IPS-18c (cell line): ENCODE data around the gene NFAM1.

Experiments used
- H3K4me3 ChIP-seq: 2 replicates; pipeline ENCODE4 v1.7.0; 2013; ENCODE audit warnings: low read depth, mild to moderate bottlenecking, low read length, moderate library complexity; ENCODE audit not compliant: insufficient read depth
- H3K9me3 ChIP-seq: one replicate; pipeline ENCODE4 v1.6.1; 2013; ENCODE audit warnings: mild to moderate bottlenecking, low read length, moderate library complexity; ENCODE audit not compliant: control insufficient read depth, insufficient read depth

NFAM1 gene

GRCh38 chr22:42400811-42401534 lies 31.2 kb downstream of the NFAM1 start:
- no peaks in the 10 kb centered on the region for H3K9me3 ChIP-seq
- no peak overlapping the region for H3K4me3 ChIP-seq

DNA sequence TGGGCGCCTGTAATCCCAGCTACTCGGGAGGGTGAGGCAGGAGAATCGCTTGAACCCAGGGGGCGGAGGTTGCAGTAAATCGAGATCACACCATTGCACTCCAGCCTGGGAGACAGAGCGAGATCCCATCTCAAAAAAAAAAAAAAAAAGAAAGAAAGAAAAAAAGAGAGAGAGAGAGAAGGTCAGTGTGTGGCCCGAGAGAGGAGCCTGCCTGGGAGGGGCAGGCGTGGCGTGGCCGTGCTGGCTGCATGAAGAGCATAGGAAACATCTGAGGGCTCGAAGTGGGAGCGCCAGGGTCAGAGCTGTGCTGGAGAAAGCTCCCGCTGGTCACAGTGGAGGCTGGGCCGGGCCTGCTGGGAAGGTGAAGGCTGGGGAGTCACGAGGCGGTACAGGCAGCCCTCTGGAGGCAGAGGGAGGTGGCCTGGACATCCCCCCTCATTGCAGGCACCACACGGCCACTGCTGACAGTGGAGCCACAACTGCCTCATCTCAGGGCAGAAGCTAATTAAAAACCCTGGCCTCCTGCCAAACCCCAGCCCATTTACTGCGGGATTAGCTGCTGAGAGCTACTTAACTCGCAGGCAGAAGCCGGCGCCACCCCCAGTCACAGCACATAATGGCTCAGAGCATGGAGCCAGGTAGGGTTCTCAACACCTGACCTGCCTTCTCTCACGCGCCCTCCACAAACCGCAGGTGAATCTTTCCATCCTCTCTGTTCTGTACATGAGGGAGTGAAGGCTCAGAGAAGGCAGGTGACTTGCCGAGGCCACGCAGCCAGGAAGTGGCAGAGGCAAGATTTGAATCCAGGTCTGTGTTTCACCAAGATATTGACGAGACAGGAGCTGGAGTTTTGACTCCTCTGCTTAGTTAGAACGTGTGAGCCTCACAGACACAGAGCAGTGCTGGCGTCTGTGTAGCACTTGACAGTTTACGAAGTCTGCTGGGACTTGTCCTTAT lies 32.6 kb downstream of the NFAM1 start:
- no peaks in the 10 kb centered on the region for H3K9me3 ChIP-seq
- no peak overlapping the region for H3K4me3 ChIP-seq

DNA sequence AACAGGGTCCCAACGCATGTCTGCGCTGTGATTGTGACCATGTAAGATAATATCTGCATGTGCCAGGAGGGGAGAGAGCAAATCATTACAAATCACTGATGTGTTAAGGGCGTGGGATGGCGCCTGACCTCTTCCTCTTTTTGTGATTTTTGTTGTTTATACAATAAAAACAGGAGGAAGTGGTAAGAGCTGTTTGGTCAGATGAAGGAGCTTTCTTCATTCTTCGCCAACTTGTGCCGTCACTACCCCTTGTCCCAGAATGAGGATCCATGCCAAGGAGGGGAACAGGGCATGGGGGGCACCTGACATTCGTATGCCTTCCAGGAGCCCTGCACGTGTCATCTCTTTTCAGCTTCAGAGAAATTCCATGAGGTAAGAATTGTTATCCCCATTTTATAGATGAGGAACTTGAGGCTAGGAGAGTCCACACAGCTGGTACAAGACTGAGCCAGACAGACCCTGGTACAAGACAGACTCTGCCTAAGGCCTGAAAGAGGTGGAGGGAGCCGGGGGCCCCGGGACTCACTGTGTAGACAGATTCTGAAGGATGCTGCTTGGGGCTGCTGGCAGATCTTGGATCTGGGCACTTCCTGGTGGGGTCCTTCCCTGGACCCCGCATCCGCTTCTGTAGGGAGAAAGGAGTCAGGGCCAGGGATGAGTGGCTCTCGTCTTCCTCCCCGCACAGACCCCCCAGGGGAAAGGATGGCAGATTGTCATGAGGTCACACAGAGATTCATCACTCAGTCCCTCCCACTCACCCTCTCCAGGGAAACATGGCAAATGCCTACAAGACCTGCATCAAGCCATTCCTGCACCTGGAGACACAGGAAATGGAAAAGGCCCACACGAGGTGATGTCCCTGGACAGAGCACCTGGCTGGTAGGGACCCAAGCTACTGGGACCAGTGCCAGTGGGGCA lies 34.6 kb downstream of the NFAM1 start:
- Histone ChIP-seq H3K9me3 (no peaks in the 10 kb centered on the region), H3K4me3 (no peak overlapping the region)

DNA sequence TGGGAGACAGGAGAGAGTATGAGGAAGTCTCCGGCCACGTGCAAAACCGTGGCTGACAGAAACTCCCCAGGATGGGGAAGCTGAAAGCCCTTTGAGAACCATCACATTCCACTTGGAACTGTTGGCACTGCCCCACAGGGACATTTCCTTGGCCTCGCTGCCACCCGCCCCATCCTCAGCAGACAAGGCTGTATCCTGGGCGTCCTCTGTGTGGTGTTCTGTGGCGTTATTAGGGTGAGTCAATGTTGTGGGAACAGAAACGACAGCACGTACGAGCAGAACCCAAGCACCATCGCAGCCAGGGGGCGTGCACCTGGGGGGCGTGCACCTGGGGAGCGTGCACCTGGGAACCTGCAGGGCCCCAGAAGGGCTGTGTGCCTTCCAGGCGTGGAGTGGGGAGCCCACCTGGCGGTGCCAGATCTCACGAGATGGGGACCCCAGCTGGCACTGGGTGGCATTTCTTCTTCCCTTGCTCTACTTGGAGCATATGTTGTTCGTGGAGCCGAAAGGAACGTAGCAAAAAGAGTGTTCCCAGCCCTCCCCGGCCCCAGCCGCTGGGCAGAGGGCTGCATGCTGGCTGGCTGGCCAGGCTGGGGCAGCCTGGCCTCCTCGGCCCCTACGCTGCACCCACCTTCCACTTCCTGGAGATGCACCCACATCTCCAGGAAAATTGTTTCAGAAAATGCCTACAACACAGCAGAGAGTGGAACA lies 35.4 kb downstream of the NFAM1 start:
- H3K4me3 ChIP-seq, result no peak overlapping the region
- H3K9me3 ChIP-seq, result no peaks in the 10 kb centered on the region

- H3K9me3 ChIP-seq, result no peaks in the 10 kb centered on the region
These were observed 43.1 kb downstream of the NFAM1 start for GRCh38 chr22:42389143-42389542.

DNA sequence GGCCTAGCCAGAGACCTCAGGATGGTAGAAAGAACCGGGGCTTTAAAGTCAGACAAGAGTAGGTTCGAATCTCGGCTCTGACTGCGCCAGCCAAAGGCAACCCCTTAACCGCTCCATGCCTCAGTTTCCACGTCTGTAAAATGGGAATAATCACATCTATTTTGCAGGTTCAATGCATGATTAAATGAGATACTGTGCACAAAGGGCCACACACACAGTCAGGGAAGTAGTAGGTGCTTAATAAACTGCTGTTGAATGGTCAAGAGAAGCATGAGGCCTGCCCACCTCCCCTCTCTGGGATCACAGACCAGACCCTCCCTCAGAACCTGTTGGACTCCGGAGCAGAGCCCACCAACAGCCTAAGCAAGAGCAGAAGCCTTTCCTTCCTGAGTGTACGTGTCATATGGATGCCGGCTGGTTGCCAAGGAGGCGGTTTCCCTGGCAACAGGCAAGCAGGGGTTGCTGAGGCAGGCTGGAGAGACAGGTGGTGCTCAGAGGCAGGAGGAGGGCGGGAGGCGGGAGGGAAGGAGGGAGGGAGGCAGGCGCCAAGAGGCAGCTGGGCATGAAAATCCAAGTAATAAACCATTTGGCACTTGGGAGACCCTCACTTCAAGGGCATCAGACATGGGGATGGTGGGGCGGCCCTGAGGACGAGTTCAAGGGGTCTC lies 43.9 kb downstream of the NFAM1 start:
- H3K4me3 ChIP-seq, result no peak overlapping the region
- no peaks in the 10 kb centered on the region for H3K9me3 ChIP-seq

More at GRCh38 chr22:42389143-42389542, 43.1 kb downstream of the NFAM1 start:
- H3K4me3 ChIP-seq, result no peak overlapping the region

DNA sequence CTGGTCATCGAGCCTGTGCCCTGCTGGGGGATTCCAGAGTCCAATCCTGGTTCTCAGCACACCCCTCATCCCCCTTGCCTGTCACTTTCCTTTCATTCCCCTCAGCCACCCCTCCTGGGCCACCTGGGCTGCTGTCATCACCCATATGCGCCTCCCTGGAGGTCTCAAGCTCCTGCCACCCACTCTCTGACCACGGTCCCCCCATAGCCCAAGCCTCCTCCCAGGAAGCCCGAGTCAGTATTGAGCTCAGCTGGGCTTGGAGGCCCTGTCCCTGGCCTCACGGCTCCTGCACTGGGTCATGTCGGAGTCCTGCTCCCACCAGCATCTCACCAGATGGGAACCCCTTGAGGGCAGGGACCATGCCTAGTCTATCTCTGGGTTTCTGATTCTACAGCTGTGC lies 44.6 kb downstream of the NFAM1 start:
- Histone ChIP-seq H3K4me3 (no peak overlapping the region), H3K9me3 (no peaks in the 10 kb centered on the region)

DNA sequence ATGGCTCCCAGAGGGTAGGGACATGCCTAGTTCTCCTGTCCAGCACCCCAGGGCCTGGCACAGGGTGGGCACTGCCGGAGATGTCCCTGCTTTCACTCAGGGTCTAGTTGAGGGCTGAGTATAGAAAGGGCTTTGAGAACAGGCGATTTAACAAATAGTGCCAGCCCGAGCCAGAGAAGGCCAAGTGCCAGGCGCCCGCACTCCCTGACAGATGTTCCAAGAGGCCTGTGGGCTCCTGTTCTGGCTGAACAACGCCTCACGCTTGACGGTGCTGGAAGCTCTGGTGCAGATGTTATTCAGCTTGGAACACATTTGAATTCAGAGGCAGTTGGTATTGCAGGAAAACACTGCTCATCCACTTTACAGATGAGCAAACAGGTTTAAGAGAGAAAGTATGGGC lies 46.5 kb downstream of the NFAM1 start:
- no peaks in the 10 kb centered on the region for H3K9me3 ChIP-seq
- no peak overlapping the region for H3K4me3 ChIP-seq

DNA sequence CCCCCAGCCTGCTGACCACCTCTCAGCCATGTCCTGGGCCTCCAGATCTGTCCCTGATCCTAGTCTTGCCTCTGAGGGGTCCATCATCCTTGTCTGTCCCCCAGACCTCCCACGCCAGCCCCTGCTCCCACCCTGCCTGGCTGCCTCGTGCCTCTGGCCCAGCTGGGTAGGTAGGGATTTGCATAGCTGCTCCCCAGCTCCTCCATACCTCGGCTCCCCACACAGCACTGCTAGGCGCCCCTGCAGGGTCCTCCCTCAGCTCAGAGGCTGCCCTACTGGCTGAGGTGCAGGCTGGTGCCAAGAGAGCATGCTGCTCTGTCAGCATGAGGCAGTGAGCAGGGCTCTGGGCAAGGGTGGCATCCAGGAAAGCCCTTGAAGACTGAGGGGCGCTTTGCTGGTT lies 47.7 kb downstream of the NFAM1 start:
- Histone ChIP-seq H3K9me3 (no peaks in the 10 kb centered on the region), H3K4me3 (no peak overlapping the region)

GRCh38 chr22:42383851-42384417 lies 48.3 kb downstream of the NFAM1 start:
- no peak overlapping the region for H3K4me3 ChIP-seq
- no peaks in the 10 kb centered on the region for H3K9me3 ChIP-seq

DNA sequence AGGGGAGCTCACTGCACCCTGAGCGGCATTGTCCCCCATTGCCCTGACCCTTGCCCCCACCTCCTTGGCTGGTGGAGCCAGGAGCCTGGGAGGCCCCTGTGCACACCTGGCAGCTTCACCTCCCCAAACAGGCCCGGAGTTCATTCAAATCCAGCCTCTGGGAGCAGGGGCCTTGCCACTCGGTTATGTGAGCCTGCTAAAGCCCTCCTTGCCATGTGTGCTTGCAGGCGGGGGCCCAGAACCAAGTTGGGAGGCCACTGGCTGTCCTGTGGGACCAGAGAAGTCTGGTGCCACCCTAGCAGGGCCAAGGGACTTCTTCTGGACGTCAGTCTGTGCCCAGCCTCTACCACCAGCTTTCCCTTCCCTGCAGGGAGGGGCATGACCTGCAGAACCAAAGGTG lies 48.9 kb downstream of the NFAM1 start:
- Histone ChIP-seq H3K4me3 (no peak overlapping the region), H3K9me3 (peaks cover 2% of the 10 kb centered on the region)

DNA sequence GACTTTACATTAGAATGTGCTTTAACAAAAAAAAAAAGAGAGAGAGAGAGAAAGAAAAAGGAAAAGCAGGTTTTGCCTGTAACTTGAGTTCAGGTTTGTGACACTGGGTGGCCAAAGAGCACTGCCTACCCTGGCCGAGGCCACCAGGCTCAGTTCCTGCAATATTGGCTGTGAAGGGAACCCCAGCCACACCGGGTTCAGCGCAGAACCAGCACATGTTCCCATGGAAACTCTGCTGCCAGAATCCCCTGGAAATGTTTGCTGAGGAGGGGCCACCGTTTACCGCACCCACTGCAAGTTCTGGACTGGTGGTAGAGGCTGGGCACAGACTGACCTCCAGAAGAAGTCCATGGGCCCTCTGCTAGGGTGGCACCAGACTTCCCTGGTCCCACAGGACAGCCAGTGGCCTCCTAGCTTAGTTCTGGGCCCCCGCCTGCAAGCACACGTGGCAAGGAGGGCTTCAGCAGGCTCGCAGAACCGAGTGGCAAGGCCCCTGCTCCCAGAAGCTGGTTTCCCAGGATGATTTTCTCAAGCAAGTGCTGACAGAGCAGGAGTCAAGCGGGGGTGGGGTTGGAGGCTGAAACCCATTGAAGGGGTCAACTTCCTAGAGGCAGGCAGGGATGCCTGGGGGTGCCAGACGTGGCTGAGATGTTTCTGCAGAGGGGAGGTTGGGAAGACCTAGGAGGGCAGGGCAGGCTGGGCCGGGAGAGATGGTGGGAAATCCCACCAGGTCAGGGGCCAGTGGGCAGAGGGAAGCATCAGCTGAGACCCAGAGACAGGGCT lies 51.2 kb downstream of the NFAM1 start:
- Histone ChIP-seq H3K4me3 (no peak overlapping the region), H3K9me3 (peaks cover 2% of the 10 kb centered on the region)

GRCh38 chr22:42379966-42380537 lies 52.2 kb downstream of the NFAM1 start:
- H3K9me3 ChIP-seq, result peaks cover 2% of the 10 kb centered on the region
- no peak overlapping the region for H3K4me3 ChIP-seq

DNA sequence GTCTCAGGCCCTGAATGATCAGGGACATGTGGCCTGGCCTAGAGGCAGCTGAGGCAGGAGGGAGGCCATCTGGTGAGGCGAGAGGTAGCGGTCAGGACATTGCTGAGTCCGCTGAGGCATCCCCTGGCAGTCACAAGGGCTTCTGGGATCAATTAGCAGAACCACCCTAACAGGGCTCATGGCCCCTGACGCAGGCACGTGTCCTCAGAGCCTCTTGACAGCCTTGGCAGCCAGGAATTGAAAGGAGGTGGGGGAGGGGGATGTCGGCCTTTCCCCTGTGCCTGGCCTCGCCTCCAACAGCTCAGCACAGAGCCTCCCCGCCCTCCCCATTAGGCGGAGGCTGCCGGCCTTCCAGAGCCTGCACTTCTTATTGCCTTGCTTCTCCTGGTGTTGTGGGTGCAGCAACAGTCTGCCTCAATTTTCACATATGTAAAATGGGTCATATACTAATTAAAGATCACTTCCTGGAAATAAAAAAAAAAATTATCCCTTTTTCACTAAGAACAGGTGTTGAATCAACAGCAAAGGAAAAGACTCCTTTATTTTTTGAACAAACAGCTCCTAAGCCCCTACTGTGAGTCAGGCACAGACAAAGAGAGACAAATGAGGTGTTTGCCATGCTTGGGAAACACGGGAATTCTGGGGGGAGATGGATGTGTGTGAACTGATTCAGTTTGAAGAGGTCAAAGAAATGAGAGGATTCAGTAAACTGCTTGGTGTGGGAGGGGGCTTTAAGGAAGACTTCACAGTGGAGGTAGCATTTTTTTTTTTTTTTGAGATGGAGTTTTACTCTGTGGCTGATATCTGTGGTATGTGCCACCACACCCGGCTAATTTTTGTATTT lies 55.3 kb downstream of the NFAM1 start:
- Histone ChIP-seq H3K4me3 (no peak overlapping the region), H3K9me3 (peaks cover 2% of the 10 kb centered on the region)
